ENCODE measurements around the gene KDM5C. TPM values are rescaled to one million over a fixed set of nuclear protein-coding genes. Genes with fewer than 3 reads are reported as not detected.

The KDM5C gene
- total and polyA plus RNA-seq, 2 of the 4 experiments (the other 2 are of a cell fraction), result 75.4 to 84.6 TPM

GRCh38 chrX:53171356-53171755, 53.7 kb downstream of the KDM5C start:
- Histone ChIP-seq H3K4me3 (ENCODE audit: insufficient read depth, low read depth, low read length) (no peak overlapping the region), H3K9me3 (ENCODE audit: control insufficient read depth, insufficient read depth, low read length) (peaks cover 2% of the 10 kb centered on the region), H4K91ac (ENCODE audit: insufficient read depth, low read depth, low read length) (no peak overlapping the region), H4K20me1 (ENCODE audit: insufficient read depth, low read length) (no peaks in the 10 kb centered on the region), H2BK5ac (ENCODE audit: low read depth, low read length, poor library complexity, severe bottlenecking) (no peak overlapping the region), H3K79me1 (ENCODE audit: low read depth in 1 of 2, low read length in 2 of 2) (no peaks in the 10 kb centered on the region), H2BK120ac (ENCODE audit: low read depth, low read length) (no peak overlapping the region), H3K36me3 (ENCODE audit: control insufficient read depth, insufficient read depth, low read length) (no peaks in the 10 kb centered on the region), H2BK15ac (ENCODE audit: low read depth, low read length) (no peak overlapping the region), H3K9me1 (ENCODE audit: insufficient read depth, low read length) (no peaks in the 10 kb centered on the region; the same call in 1 of the 2 replicates), H3K23ac (ENCODE audit: low read depth, low read length) (no peak overlapping the region), H3K4ac (ENCODE audit: low read depth, low read length) (no peak overlapping the region), H3K18ac (ENCODE audit: low read depth, low read length) (no peak overlapping the region), H3K27ac (ENCODE audit: insufficient read depth, low read length) (no peak overlapping the region), H3K4me2 (ENCODE audit: low read depth, low read length) (no peak overlapping the region), H2AK9ac (replicated peaks; ENCODE audit: low read depth, low read length, poor library complexity) (no peak overlapping the region), H2BK20ac (ENCODE audit: low read depth, low read length) (no peak overlapping the region), H3K9ac (ENCODE audit: low read depth, low read length) (no peak overlapping the region), H4K8ac (ENCODE audit: low read depth in 2 of 2, low read length in 2 of 2) (no peak overlapping the region), H2AFZ (replicated peaks; ENCODE audit: low read length, poor library complexity) (no peak overlapping the region), H3K56ac (ENCODE audit: extremely low read depth, insufficient read depth, low read length) (no peak overlapping the region), H3K4me1 (ENCODE audit: control insufficient read depth, insufficient read depth, low read length) (no peaks in the 10 kb centered on the region), H3K14ac (replicated peaks; ENCODE audit: low read depth, low read length) (no peak overlapping the region), H3K27me3 (ENCODE audit: control insufficient read depth, insufficient read depth, low read length) (peaks cover 1% of the 10 kb centered on the region; the same call in 1 of the 2 replicates), H4K5ac (ENCODE audit: low read depth, low read length) (no peak overlapping the region), H2AK5ac (ENCODE audit: low read depth, low read length) (no peak overlapping the region)
- ChIA-PET POLR2A (ENCODE audit: unreplicated experiment) (no interaction called here), CTCF (no interaction called here)
- TF ChIP-seq NFE2L2 (IDR thresholded peaks at IDR 0.05; ENCODE audit: low read depth, low read length) (no peak), FOS (IDR thresholded peaks at IDR 0.05; ENCODE audit: low read depth, low read length) (no peak), CEBPB (IDR thresholded peaks at IDR 0.05; ENCODE audit: low read depth, low read length) (no peak), MAFK (IDR thresholded peaks at IDR 0.05; ENCODE audit: low read depth, low read length) (no peak), SMC3 (IDR thresholded peaks at IDR 0.05; ENCODE audit: low read depth, low read length) (no peak), BHLHE40 (IDR thresholded peaks at IDR 0.05; ENCODE audit: low read depth, low read length) (no peak), USF2 (IDR thresholded peaks at IDR 0.05; ENCODE audit: low read depth, low read length) (no peak), RAD21 (IDR thresholded peaks at IDR 0.05; ENCODE audit: low read length) (no peak), MXI1 (IDR thresholded peaks at IDR 0.05; ENCODE audit: borderline replicate concordance, low read depth, low read length) (no peak), MAZ (IDR thresholded peaks at IDR 0.05; ENCODE audit: borderline replicate concordance, low read depth, low read length) (no peak), RFX5 (IDR thresholded peaks at IDR 0.05; ENCODE audit: low read depth, low read length) (no peak), RCOR1 (IDR thresholded peaks at IDR 0.05; ENCODE audit: insufficient replicate concordance, low read length) (no peak), CHD1 (IDR thresholded peaks at IDR 0.05; ENCODE audit: low read depth, low read length) (no peak), POLR2A (IDR thresholded peaks at IDR 0.05; ENCODE audit: low read depth, low read length) (no peak)
- TF ChIP-seq, protein P1, sequence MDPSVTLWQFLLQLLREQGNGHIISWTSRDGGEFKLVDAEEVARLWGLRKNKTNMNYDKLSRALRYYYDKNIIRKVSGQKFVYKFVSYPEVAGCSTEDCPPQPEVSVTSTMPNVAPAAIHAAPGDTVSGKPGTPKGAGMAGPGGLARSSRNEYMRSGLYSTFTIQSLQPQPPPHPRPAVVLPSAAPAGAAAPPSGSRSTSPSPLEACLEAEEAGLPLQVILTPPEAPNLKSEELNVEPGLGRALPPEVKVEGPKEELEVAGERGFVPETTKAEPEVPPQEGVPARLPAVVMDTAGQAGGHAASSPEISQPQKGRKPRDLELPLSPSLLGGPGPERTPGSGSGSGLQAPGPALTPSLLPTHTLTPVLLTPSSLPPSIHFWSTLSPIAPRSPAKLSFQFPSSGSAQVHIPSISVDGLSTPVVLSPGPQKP (IDR thresholded peaks at IDR 0.05; ENCODE audit: borderline replicate concordance, low read depth, low read length), result no peak
- TF ChIP-seq, protein P2, sequence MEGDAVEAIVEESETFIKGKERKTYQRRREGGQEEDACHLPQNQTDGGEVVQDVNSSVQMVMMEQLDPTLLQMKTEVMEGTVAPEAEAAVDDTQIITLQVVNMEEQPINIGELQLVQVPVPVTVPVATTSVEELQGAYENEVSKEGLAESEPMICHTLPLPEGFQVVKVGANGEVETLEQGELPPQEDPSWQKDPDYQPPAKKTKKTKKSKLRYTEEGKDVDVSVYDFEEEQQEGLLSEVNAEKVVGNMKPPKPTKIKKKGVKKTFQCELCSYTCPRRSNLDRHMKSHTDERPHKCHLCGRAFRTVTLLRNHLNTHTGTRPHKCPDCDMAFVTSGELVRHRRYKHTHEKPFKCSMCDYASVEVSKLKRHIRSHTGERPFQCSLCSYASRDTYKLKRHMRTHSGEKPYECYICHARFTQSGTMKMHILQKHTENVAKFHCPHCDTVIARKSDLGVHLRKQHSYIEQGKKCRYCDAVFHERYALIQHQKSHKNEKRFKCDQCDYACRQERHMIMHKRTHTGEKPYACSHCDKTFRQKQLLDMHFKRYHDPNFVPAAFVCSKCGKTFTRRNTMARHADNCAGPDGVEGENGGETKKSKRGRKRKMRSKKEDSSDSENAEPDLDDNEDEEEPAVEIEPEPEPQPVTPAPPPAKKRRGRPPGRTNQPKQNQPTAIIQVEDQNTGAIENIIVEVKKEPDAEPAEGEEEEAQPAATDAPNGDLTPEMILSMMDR (conservative IDR thresholded peaks at IDR 0.05; ENCODE audit: low read depth, low read length), result no peak
- no peak for ATAC-seq (ENCODE audit: low read depth)
- dilution Hi-C loops (cut with HindIII; ENCODE audit: low sequenced_read_pairs, unreplicated experiment), result no loop called here
- 71% methylated on average over 3 of the region's 7 CpGs; no CpG with 5 or more reads in 1 of the 2 experiments for WGBS, 2 experiments (ENCODE audit: extremely low coverage in 2 of 2, insufficient read length in 1 of 2)
- no TSS peak for BruUV-seq (replicated peaks)
- no peak for DNase-seq
- intact Hi-C loops (cut with micrococcal nuclease), result no loop called here
- in situ Hi-C loops (cut with MboI; ENCODE audit: low sequenced_read_pairs), result no loop called here
